H1 (cell line): ENCODE results near the gene ADGRV1.

Experiments
- CTCF ChIP-seq, 3 experiments: IDR thresholded peaks; 1 replicate in 2 of 3; 2 replicates in 1 of 3; pipeline versions ENCODE4 v1.5.1 to v1.6.1; 2011; ENCODE audit warnings: low read length in 3 of 3, mild to moderate bottlenecking in 3 of 3, inconsistent platforms in 2 of 3, low read depth in 1 of 3, moderate library complexity in 1 of 3; ENCODE audit not compliant: insufficient read depth in 1 of 3; ENCODE audit errors: control extremely low read depth in 1 of 3
- EZH2 ChIP-seq: fragments of 200-600 bp; sonication (generic); IDR thresholded peaks from 2 replicates; pipeline ENCODE4 v1.7.1; 2012; ENCODE audit warnings: low read depth, mild to moderate bottlenecking, moderate library complexity, low read length, inconsistent platforms; ENCODE audit not compliant: severe bottlenecking
- POLR2A ChIP-seq, 2 experiments: IDR thresholded peaks; 1 replicate in 1 of 2; 2 replicates in 1 of 2; pipeline ENCODE4 v1.6.1; 2011; ENCODE audit warnings: low read depth in 2 of 2, low read length in 2 of 2, mild to moderate bottlenecking in 2 of 2; ENCODE audit errors: control extremely low read depth in 1 of 2
- SIRT6 ChIP-seq: IDR thresholded peaks from one replicate; pipeline ENCODE4 v1.7.1; 2012; ENCODE audit warnings: low read length, inconsistent platforms

- TF ChIP-seq EZH2 (no peak), POLR2A (IDR thresholded peaks at IDR 0.05; ENCODE audit: control extremely low read depth in 1 of 2, low read depth in 2 of 2, low read length in 2 of 2) (no peak), CTCF (IDR thresholded peaks at IDR 0.05; ENCODE audit: control extremely low read depth in 1 of 3, insufficient read depth in 1 of 3, low read depth in 1 of 3, low read length in 3 of 3) (no peak), SIRT6 (no peak)
These were observed 122.4 kb downstream of the ADGRV1 start for GRCh38 chr5:90680921-90681563.
